Left renal cortex interstitium (tissue), 4 donors: ENCODE results near the gene ARMC9. TPM values are rescaled to one million over a fixed set of nuclear protein-coding genes. Genes with fewer than 3 reads are reported as not detected.
"Not testable (repeated sequence)": the region's sequence is repeated elsewhere in the genome, so short reads cannot be mapped to it uniquely, and the experiment has no call there.

Experiments used
- DNase-seq, 4 donors: peaks; one replicate each; pipeline ENCODE4 v3.0.0-alpha.2; 2013; ENCODE audit warnings: low read depth in 4 of 4, low spot score in 2 of 4, missing footprints in 1 of 4
- polyA plus RNA-seq, 4 donors: library from polyadenylated mRNA; unstranded; fragments of 120-200 nt; gene quantifications; one replicate each; pipeline ENCODE4 v1.2.1, GENCODE V29; 2013; ENCODE audit not compliant: insufficient read length in 4 of 4

Gene ARMC9
- polyA plus RNA-seq, 4 donors = 23.9 to 36.5 (median 28.8) TPM

DNA sequence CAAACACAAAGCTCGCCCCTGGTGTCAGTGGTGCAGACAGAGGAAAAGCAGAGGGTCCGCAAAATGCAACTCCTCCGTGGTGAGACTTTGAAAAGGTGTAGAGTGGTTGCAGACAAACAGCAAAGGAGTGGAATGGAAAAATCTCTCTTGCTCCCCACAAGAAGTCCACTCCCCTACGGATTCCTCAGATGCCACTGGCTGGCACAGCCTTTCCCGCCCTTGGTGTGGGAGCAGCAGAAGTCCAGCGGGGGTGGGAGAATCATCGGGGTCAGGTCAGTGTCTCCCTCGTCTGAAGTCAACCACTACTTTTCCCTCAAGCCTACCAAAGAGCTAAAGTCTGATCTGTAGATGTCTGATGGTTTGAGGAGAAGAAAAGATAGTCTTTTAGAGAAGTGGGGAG is 174.8 kb downstream of the ARMC9 start:
- no peak for DNase-seq

DNA sequence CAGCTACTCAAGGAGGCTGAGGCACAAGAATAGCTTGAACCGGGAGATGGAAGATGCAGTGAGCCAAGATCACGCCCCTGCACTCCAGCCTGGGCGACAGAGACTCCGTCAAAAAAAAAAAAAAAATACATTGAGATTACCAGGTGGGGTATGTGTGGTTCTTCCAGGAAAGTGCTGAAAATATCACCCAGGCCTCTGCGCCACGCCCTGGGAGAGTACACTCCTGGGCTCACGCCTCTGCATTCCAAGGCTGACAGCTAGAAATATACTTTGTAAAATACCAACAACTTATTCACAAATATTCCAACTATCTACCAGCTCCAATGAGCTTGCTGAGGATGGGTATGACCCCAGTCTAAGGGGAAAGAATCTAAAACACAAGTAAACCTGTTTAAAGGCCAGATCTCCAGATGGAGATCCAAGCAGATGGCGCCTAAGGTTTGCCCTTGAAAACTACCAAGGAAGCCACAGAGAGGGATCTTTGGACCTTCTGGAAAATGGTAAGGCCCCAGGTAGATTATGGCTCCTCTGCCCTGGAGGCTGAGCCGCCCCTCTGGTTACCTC is 175.4 kb downstream of the ARMC9 start:
- DNase-seq = no peak

DNA sequence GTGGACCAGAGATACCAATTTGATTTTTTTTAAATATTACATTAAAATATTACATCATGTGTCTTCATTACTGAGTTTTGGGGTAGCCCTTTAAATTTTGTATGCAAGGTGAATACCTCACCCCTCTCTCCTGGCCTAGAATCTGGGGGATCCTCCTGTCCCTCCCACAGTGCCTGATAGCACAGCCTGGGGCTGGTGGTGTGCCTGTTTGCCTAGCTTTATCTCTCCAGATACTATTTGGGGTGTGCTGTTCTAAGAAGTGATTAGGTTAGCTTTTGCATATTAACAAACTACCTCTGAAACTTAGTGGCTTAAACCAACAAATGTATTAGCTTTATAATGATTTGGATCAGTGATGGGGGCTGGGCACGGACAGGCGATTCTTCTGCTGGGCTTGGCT is 176.3 kb downstream of the ARMC9 start:
- no peak for DNase-seq

DNA sequence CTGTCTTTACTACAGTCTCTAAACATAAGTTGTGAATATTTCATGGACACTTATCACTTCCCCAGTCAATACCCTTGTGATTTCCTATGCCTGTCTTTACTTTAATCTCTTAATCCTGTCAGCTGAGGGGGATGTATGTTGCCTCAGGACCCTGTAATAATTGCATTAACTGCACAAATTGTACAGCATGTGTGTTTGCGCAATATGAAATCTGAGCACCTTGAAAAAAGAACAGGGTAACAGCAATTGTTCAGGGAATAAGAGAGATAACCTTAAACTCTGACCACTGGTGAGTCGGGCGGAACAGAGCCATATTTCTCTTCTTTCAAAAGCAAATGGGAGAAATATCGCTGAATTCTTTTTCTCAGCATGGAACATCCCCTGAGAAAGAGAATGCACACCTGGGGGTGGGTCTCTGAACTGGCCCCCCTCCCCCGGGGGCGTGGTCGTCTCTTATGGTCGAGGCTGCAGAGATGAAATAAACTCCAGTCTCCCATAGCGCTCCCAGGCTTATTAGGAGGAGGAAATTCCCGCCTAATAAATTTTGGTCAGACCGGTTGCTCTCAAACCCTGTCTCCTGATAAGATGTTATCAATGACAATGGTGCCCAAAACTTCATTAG is 177.7 kb downstream of the ARMC9 start:
- DNase-seq = not testable (repeated sequence)

DNA sequence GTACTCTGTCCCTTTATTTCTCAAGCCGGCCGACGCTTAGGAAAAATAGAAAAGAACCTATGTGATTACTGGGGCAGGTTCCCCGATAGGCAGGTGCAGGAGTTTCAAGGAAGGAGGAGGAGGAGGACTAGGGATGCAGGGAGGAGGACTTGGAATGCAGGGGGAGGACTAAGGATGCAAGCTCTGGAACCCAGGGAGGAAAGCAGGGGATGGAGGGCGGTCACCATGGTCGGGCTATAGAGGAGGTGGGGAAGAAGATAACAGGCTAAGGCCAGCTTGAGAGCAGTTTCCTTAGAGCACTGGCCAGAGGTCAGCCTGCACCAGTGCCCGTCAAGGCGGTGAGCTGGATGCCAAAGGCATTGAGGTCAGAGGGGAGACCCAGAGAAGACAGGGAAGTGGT is 178.4 kb downstream of the ARMC9 start:
- DNase-seq = no peak

DNA sequence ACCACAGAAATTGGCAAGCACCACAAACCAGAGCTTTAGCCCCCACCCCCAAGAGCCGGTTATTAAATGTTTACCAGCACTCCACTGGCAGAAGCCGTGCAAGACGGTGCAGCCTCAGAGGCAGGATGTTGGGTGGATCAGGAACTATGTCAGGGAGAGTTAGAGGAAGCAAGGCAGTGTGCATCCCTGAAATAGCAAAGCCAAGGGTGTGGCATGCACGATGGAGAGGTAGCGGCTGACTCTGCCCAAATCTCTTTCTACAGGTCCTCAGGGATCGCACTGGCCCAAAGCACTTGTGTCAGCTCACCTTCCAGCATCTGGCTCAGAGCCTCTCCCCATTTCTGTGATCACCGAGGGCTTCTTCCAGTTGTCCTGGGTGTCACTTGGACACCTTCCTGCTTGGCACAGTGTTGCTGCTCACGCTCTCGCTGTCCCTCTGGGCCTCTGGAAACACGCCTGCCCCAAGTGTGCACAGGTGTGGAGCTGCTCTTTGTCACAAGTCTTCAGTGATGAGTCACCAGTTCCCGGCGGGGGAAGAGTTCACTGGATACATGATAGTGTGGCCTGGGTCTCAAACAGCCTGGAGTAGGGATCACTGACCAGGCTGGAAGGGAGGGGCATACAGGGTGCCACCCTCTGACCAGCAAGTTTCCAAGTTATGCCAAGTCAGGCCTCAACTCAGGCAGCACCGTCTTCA is 179.7 kb downstream of the ARMC9 start:
- no peak for DNase-seq

DNA sequence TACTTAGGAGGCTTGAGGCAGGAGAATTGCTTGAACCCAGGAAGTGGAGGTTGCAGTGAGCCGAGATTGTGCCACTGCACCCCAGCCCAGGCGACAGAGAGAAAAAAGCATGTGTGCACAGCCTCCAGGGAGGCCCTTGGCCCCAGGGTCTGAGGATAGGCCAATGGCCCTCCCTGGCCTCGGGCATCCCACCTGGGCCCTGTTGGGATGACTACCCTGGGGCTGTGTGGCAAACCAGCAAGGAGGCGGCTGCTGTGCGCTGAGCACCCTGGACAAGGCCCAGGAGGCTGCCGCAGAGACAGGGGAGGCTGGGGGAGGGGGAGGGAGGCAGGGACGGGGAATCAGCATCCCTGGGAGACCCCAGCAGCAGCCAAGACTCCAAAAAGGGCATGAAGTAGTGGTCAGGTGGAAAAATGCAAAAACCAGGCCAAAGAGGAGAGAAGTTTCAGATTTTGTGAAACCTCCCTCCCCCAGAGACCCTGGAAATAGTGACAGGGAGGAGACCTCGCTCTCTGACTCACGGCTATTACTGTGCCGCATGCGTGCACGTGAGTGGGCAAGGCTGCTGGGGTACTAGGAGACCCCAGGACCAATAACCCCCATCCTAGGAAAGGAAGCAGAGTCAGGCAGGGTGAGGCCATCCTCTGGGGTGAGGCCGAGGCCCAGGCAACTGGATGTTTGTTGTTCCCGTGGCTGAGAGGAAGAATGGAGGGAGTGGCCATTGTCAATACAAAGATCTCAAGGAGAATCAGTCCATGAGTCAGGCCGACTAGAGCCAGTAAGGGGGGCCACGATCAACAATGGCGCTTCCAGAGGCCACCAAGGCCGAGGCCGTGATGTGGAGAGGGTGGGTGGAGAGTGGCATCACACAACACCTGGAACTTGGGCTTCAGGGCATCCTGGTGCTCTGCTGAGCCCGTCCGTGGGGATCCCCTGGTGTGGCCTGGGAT is 181.1 kb downstream of the ARMC9 start:
- DNase-seq = no peak

DNA sequence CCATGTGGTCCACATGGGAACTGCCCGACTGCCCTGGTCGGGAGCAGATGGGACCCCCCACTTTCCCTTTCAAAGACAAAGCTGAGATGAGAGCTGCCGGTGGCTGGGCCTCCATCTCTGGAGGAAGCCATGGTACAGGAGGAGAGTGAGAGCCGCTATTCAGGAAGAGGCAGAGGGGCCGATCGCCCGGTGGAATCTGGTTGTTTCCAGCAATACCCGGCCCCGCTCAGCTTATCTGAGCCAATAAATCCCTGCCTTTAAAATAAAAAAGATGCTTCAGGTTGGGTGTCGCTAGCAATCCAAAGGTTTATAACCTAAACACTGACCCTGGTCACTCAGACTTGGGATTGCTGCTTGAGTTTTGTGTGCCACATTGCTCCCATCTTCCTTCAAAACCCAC is 181.9 kb downstream of the ARMC9 start:
- DNase-seq = no peak

DNA sequence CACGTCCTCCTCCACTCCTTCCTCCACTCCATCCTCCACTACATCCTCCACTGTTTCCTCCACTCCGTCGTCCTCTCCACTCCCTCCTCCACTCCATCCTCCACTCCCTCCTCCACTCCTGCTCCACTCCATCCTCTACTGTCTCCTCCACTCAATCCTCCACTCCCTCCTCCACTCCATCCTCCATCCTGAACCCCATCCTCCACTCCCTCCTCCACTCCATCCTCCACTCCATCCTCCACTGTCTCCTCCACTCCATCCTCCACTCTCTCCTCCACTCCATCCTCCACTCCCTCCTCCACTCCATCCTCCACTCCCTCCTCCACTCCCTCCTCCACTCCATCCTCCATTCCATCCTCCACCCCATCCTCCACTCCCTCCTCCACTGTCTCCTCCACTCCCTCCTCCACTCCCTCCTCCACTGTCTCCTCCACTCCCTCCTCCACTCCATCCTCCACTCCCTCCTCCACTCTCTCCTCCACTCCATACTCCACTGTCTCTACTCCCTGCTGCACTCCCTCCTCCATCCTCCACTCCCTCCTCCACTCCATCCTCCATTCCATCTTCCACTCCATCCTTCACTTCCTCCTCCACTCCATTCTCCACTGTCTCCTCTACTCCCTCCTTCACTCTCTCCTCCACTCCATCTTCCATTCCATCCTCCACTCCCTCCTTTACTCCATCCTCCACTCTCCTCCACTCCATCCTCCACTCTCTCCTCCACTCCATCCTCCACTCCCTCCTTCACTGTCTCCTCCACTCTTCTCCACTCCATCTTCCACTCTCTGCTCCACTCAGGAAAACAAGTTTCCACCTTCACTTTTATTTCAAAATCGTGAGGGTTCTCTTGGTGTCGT is 182.8 kb downstream of the ARMC9 start:
- DNase-seq = no peak

DNA sequence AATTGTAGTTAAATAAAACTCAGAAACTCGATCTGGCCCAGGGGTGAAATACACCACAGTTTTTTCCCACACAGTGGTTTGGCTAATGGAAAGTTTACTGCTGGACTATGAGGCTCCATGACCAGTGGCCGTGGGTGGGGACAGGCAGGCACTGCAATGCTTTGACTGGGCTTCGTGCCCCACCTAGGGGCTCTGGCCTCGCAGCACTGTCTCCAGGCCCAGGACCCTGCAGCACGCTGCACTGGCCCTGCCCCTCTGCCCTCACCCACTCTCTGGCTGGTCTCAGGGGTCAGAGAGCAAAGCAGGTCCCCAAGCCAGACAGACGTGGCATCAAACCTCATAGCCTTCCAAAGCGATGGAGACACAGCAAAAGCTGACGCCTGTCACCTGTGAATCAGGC is 183.7 kb downstream of the ARMC9 start:
- no peak for DNase-seq

DNA sequence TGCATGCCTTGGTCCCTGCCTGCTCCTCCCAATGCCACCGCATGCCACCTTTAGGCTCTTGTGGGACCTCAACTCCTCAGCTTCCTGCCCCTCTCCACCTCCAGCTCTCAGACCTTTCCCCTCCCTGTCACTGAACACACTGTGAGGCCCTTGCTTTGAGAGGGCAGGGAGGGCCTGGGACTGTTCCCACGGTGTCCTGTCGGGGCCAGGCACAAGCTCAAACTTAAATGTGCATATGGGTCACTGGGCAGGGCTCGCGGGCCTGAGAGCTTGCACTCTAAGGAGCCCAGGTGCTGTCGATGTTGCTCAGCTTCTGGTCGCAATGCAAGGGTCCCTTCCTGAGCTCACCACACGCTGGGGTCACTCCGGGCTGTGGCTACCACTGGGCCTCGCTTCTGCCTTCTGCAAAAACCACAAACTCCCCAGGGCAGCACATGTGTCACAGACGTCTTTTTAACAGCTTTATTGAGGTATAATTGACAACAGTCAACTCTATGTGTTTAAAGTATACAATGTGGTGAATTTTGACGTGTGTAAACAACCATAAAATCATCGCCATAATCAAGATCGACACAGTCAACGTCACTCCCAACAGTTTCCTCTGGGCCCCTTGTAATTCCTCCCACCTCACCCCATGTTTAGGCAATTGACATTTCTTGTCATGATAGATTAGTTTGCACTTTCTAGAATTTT is 185.1 kb downstream of the ARMC9 start:
- DNase-seq = no peak

DNA sequence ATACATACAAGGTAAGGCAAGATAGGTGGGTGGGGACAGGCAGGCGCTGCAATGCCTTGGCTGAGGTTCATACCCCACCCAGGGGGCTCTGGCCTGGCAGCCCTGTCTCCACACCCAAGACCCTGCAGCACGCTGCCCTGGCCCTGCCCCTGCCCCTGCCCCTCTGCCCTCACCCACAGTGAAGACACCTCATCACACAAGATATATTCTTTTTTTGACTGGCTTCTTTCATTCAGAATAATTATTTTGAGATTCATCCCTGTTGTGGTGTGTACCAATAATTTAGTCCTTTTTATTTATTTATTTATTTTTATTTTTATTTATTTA is 185.6 kb downstream of the ARMC9 start:
- no peak for DNase-seq

DNA sequence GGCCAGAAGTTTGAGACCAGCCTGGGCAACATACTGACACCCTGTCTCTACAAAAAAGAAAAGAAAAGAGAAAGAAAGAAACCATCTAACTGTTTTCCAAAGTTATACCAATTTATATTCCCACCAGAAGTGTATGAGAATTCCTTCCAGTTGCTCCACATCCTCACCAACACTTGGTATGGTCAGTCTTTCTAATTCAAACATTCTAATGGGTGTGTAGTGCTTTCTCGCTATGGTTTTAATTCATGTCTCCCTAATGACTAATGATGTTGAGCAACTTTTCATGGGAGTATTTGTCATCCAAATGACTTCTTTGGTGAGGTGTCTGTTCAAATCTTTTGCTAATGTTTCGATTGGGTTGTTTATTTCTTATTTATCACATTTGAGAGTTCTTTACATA is 186.5 kb downstream of the ARMC9 start:
- DNase-seq = no peak

DNA sequence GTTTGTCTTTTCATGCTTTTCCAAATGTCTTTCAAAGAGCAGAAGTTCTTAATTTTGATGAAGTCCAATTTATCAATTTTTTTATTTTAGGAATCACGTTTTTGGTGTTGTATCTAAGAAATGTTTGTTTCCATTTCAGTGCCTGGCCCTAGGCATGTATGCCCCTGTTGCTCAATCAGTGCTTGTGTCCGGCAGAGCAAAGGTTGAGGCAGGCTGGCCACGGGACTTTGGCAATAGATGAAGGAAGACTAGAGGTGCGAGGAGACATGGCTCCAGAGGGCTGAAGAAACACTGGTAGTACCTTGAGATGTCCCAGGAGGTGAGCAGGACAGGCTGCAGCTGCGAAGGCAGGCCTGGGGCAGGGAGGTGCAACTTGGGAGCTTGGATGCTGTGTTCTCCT is 187.0 kb downstream of the ARMC9 start:
- DNase-seq = no peak

DNA sequence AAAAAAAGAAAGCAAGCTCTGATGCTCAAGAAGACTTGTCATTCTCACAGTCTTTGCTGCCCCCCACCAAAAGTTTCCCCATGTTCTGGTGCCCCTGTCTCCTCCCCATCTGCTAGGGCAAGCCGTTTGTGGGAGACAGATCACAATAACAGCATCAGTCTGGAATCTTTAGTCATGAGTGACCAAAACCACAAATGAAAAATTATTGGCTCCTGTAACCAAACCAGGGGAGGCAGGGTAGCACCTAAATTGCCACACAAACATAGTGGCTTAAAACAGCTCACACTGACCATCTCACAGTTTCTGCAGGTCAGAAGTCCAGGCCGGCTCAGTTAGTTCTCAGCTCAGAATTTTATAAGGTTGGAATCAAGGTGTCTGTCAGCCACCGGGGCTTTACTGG is 188.0 kb downstream of the ARMC9 start:
- no peak for DNase-seq

DNA sequence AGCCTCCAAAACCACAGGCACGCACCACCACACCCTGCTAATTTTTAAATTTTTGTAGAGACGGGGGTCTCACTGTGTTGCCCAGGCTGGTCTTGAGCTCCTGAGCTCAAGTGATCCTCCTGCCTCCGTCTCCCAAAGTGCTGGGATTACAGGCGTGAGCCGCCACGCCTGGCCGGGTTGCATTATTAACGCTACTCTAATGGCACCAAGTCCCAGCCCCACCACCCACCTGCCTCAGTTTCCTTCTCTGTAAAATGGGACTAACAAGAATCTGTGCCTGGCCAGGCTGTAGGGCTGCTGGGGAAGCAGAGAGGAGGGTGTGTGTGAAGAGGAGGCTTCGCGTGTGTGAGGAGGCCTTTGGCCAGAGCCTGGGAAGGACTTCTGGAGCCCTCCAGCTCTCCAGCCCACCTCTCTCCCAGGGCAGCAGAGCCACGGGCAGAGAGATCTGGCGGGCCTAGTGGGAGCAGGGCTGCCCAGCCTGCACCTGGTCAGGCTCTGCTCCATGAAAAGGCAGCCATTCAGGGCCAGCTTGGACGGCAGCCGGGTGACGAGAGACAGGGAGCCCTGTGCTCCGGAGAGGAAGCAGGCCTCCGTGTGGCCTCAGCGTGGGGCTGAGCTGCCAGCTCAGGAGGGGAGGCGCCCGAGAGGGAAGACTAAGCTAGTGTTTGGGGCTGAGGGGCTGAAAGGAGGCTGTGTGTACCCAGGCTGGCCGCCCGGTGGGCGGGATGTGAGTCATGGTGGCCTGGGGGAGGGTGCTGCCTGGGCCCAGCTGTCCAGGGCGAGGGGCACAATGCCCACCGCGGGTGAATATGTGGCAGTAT is 189.7 kb downstream of the ARMC9 start:
- no peak for DNase-seq

DNA sequence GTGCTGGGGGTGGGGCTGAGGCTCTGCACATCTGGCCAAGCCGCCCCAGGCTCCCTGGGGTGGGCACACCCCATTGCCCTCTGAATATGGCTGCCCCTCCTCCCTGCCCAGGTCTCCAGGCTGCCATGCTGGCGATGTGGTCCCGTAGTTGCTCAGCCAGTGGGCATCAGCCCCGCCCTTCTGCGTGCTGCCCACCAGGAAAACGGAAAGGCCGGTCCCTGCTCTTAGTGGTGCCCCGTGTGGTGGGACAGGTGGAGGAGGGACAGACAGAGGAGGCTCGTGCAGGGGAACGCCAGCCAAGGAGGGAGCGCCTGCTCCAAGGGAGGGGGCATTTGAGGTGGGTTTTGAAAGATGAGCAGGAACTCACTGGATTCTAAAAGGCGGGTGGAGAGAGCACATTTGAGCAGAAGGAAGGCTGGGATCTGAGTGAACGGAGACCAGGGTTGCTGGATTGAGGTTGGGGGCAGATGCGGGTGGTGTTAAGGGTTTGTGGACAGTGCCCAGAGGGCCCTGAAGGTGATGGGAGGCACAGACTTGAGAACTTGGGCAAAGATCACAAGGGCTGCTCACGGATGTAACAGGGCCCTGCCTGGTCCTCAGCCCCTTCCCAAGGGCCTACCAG is 190.4 kb downstream of the ARMC9 start:
- no peak for DNase-seq

DNA sequence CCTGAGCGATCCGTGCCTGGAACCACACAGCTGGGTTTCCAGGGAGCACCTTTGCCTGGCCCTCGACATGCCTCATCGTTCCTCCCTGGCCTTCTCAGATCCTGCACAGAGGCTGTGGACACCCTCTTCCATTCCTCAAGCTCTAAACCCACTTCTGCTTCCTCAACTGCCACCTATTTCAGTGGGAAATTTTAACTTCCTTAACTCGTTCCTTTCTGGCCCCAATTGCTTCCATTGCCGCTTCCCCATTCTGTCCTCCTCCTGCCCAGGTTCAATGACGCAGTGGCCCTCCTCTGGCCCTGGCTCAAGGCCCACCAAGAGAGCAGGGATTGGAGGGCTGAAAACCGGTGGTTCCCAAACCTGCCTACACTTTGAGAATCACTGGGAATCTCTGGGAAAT is 192.2 kb downstream of the ARMC9 start:
- no peak for DNase-seq

DNA sequence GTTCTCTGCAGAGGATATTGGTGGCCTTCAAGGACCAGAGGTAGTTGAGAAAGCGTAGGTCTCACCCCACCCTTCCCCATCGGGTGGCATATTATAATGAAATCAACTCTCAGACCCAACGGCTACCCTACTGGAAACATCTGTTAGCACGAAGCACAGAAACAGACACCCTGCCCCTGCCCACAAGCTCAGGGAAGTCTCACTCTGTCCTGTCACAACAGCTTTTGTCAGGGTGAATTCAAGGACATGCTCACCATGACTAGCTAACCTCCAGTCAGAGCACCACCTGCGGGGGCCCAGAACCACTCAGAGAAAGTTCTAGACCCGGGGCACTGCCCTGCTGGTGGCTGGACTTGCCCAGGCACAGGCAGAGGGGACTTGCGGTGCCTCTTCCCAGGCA is 193.6 kb downstream of the ARMC9 start:
- DNase-seq = no peak
